GM18526 (cell line): ENCODE data around the gene RDH8.

Source experiments
- POLR2A ChIP-seq: IDR thresholded peaks from 3 replicates; pipeline ENCODE4 v1.6.1; 2011; ENCODE audit not compliant: insufficient read length; ENCODE audit errors: extremely low read depth

The RDH8 gene

DNA sequence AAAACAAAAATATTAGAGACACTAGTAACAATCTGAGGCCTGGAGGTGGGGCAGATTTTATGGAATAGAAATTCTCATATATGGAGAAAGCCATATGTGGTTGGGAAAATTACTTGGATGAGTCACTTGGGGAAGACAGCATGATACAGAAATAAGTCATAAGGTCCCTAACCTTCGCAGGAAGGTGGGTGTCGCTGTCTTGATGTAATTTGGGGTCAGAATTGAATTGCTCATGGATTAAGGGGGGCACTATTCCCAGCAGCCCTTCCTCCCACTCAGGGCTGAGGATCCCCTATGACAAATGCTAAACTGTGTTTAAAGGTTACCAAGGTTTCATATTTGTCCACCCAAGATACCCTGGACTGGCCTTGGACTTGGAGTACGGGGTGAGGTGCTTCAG, 5.0 kb downstream of the RDH8 start:
- TF ChIP-seq POLR2A: no peak

DNA sequence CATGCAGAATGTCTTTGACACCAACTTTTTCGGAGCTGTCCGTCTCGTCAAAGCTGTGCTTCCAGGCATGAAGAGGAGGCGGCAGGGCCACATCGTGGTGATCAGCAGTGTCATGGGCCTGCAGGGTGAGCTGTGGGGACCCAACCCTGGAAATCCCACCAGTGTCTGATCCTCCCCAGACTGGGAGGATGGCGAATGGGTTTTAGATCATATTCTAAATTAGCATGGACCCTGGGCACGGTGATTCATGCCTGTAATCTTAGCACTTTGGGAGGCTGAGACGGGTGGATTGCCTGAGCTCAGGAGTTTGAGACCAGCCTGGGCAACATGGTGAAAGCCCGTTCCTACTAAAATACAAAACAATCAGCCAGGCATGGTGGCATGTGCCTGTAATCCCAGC, 5.5 kb downstream of the RDH8 start:
- no peak for TF ChIP-seq POLR2A

DNA sequence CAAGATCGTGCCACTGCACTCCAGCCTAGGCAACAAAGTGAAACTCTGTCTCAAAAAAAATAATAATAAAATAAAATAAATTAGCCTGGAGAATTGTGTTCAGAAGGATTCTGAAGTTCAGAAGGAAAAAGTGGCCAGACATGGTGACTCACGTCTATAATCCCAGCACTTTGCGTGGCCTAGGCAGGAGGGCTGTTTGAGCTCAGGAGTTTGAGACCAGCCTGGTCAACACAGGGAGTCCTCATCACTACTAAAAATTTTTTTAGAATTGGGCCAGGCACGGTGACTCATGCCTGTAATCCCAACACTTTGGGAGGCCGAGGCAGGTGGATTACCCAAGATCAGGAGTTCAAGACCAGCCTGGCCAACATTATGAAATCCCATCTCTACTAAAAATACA, 6.0 kb downstream of the RDH8 start:
- no peak for TF ChIP-seq POLR2A

DNA sequence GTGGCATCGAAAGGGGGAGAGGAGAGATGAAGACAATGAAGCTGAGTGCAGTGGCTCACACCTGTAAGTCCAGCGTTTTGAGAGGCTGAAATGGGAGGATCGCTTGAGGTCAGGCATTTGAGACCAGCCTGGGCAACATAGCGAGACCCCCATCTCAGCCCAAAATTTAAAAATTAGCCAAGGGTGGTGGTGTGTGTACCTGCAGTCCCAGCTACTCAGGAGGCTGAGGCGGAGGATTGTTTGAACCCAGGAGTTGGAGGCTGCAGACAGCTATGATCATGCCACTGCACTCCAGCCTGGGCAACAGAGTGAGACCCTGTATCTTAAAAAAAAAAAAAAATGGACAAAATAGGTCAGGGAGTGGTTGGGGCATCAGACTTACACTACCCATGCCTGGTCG, 7.6 kb downstream of the RDH8 start:
- no peak for TF ChIP-seq POLR2A

DNA sequence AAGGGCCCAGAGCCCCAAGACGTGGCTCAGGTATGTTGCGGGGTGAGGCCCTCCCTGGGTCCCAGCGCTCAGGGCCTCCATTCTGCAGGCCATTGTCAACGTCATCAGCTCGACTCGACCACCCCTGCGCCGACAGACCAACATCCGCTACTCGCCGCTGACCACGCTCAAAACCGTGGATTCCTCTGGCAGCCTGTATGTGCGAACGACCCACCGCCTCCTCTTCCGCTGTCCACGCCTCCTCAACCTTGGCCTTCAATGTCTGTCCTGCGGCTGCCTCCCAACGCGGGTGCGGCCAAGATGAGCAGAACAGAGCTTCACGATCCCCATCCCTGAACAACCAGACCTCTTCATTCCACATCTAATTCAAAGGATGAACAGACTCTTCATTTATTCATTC, 8.2 kb downstream of the RDH8 start:
- no peak for TF ChIP-seq POLR2A

DNA sequence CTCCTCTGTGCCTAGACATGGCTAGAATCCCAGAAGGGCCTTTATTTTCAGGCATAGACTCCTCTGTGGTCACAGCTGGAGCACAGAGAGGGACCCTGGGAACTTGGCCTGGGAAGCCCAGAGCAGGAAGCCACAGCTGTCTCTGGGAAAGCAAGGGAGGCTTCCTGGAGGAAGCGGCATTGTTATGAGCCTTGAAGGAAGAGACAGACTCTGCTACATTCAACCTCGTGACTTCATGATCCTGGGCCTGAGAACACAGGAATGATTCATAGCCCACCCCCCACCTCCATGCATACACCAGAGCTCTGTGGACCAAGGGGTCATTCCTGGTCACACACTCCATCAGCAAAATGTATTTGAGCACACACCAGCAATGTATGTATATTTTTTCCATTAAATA, 8.6 kb downstream of the RDH8 start:
- TF ChIP-seq POLR2A: no peak

DNA sequence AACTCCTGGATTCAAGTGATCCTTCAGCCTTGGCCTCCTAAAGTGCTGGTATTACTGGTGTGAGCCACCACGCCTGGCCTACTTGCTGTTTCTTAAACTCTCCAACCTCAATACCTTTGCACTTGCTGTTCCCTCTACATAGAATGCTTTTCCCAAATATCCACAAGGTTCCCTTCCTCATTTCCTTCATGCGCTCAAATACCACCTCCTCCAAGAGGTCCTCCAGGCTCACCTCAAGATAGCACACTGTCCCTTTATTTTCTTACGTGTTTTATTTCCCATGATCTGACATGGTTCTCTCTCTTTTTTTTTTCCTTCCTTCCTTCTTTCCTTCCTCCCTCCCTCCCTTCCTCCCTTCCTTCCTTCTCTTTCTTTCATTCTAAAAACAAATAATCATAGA, 13.5 kb downstream of the RDH8 start:
- TF ChIP-seq POLR2A: no peak

DNA sequence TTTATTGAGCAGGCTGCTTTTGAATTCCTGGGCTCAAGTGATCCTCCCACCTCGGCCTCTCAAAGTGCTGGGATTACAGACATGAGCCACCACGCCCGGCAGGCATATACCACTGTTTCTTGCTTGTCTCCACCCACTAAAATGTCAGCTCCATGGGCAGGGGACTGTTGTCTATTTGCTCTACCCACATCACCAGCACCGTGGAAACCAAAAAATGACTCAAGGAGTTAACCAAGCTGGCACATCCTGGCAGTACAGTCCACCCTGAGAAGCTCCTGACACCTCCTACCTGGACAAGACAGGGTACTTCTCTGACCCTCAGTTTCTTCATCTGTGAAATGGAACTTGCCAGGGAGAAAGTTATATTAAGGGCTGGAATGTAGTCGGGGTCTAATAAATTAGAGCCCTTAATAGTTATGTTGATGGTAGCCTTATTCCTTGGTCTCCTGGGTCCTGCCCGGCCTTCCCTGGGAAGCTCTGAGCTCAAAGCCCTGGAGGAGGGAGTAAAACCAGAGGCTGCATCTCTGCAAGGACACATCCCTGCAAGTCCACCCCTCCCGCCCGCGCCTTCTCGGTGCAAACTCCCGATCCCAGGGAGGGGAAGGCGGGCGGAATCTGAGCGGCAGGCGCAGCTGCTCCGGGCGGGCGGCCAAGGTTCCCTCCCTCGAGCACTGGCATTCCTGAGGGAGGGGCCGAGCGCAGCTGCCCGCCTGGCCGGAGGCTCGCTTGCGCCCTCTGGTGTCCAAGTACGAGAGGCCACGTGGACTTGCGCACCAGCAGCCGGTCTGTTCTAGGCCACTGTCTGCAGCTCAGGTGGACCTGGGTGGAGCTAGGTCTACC, 14.1 kb downstream of the RDH8 start:
- no peak for TF ChIP-seq POLR2A

DNA sequence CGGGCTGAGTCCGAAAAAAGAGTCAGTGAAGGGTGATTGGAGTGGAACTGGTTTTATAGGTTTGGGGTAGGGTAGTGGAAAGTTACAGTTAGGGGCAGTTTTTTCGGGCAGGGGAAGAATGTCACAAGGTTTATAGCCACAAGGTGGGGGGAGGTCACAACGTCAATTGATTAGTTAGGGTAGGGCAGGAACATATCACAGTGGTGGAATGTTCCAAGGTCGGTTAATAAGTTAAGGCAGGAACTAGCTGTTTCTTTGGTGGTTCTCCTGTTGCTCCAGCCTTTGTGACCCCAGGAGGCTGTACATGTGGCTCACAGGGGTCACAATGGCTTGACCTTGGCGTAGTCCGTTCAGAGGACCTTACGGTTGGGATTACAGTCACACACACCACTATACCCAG, 20.3 kb downstream of the RDH8 start:
- TF ChIP-seq POLR2A: no peak

DNA sequence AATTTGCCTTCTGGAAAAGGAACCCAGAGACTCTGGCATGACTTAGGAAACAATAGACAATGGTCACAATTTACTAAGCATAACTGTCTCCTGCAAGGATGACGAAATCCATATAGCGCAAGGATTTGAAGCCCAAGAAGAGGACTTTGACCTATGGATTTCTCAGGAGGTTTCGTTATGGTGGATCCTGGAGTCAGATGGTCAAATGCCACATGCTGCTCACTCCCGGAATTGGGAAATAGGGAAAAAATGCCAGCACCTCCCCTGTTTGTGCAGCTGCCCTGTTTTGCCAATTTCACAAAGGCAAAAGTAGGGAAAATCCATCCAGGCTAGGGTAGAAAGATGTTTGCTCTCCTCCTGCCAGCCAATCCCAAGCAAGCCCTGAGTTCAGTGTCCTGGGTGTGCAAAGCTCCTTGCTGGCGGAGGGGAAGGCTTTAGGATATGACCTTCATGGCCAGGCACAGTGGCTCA, 23.4 kb downstream of the RDH8 start:
- TF ChIP-seq POLR2A: no peak

DNA sequence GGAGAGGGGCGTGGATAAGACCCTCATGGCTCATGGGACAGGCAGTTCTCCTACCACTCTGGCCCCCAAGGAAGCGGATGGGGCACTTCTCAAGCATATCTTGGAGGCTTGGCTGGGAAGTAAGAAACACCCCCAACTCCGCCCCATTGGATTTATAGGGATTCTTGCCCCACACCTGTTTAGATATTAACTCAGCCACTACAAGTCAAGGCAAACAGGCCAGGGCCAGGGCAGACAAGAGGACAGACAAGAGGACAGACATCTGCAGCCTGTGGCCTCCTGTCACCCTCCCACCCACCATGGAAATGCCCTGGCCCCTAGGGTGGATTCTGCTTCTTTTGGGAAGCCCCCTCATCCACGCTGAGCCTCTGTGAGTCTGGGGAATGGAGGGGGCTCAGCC, 24.1 kb downstream of the RDH8 start:
- no peak for TF ChIP-seq POLR2A

DNA sequence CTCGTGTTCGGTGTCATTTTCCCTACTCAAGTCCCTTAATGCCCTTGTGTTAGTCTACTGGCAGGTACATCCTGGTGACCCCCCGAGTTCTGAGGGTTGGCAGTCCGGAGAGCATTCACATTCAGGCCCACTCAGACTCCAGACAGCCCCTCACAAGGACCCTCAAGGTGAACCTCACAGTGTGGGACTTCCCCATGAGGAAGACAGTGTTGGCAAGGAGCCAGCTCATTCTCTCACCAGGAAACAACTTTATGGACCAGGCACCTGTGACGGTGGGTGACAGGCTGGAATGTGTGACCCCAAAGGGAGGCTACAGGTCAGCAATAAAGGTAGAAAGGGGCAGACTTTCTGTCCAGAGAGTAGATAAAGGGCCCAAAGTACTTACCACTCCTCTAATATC, 24.5 kb downstream of the RDH8 start:
- no peak for TF ChIP-seq POLR2A

DNA sequence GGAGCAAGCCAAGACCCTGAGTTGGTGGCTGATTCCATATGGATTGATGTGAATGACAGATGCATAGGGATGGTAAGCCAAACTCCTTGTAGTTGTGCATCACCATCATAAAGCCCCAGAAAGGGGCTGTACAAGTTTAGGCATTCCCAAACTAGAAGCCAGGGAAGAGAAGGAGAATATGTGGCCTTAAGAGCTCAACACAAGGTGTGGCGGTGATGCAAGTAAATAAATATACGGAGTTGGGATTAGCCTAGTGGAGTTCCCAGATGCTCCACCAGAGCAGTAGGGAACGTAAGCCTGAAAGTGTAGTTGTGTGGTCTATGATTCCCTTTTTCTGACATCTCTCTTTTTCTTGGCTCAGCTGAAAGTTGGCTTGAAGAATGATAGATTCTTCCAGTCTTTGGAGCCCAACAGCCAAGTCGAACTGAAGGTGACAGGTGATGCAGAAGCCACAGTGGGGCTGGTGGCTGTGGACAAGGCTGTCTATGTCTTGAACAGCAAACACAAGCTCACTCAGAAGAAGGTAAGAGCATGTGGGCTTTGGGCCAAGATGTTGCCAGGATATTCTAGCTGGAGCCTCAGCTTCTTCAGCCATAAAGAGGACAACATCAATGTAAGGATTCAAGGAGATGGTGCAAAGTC, 30.1 kb downstream of the RDH8 start:
- TF ChIP-seq POLR2A: no peak

DNA sequence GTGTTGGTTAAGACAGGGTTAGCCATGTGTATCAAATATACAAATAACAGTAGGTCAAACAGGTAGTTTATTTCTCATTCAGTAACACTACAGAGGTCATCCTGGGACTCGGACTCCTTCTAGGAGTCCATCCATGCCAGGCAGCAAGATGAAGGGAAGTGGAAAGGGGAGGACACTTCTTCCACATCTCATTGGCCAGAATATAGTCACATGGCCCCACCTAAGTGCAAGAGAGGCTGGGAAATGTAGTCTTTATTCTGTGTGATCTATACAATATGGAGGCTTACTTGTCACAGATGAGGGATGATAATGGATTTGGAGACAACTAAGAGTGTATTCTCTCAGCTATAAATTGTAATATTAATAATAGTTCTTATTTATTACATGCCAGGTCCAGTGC, 31.1 kb downstream of the RDH8 start:
- TF ChIP-seq POLR2A: no peak

DNA sequence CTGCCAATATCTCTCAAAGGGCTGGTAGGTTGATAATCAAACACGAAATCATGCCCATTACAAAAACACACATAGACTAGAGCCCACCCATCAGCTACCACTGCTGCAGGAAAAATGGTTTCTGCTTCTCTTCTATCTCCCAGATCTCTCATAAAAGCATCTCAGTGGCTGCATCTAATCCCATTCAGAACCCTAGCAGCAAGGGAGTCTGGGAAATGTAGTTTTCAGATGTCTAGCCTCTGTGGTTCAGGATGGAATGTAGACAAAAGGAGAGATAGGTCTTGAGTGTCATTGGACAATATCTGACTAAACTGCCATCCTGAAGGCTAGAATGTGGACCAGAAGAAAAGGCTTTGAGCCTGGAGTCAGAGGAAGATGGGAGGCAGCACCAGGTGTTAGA, 32.1 kb downstream of the RDH8 start:
- no peak for TF ChIP-seq POLR2A

DNA sequence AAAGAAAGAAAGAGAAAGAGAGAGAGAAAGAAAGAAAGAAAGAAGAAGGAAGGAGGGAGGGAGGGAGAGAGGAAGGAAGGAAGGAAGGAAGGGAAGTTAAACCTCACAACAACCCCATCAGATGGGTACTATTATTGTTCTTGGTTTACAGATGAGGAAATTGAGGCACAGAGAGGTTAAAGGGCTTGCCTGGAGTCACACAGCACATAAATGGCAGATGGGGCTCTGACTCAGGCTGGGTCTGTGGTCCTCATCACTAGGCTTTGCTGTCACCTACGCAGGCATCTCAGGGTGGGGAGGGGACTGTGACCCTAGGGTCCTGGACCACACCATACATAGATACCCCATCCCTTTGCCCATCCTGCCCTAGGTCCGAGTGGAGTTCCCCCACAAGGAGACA, 36.3 kb downstream of the RDH8 start:
- TF ChIP-seq POLR2A: no peak
